Measurements from ENCODE around the gene GABPB1.

Gene GABPB1

DNA sequence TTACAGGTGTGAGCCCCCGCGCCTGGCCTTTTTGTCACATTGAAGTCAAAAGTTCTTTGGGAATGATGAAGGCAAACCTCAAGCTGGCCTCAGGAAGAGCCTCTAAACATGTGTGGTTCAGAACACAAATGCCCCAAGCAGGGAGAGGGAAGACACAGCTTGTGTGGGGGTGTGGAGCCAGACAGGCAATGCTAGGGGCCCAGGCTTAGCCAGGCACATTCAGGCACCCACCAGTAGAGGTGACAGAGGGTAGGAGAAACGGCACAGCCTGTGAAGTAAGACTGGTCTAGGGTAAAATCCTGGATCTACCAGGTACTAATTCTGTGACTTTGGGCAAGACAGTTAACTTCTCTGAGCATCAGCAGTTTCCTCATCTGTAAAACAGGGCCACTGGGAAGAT, 93.0 kb downstream of the GABPB1 start:
- Histone ChIP-seq H3K9ac (ENCODE audit: low read length) (no peak overlapping the region), H3K79me2 (ENCODE audit: low read length) (no peaks in the 10 kb centered on the region), H3K4me2 (ENCODE audit: low read length) (no peak overlapping the region), H3K36me3 (replicated peaks; ENCODE audit: low read depth, low read length) (no peaks in the 10 kb centered on the region), H3K27me3 (ENCODE audit: low read depth, low read length) (peaks cover 10% of the 10 kb centered on the region; the same call in 1 of the 2 replicates), H2AFZ (ENCODE audit: low read depth, low read length) (no peak overlapping the region), H3K4me3 (ENCODE audit: low read length) (no peak overlapping the region), H4K20me1 (ENCODE audit: insufficient read depth, low read length) (no peaks in the 10 kb centered on the region), H3K9me3 (ENCODE audit: insufficient read depth, low read length) (no peaks in the 10 kb centered on the region), H3K4me1 (ENCODE audit: low read length) (0 out of 2 replicates have a peak, but pooled peaks cover 2% of the 10 kb centered on the region), H3K27ac (ENCODE audit: low read length) (no peak overlapping the region)
- TF ChIP-seq EZH2phosphoT487 (IDR thresholded peaks at IDR 0.05; ENCODE audit: low read depth), result no peak
- TF ChIP-seq, protein P1, sequence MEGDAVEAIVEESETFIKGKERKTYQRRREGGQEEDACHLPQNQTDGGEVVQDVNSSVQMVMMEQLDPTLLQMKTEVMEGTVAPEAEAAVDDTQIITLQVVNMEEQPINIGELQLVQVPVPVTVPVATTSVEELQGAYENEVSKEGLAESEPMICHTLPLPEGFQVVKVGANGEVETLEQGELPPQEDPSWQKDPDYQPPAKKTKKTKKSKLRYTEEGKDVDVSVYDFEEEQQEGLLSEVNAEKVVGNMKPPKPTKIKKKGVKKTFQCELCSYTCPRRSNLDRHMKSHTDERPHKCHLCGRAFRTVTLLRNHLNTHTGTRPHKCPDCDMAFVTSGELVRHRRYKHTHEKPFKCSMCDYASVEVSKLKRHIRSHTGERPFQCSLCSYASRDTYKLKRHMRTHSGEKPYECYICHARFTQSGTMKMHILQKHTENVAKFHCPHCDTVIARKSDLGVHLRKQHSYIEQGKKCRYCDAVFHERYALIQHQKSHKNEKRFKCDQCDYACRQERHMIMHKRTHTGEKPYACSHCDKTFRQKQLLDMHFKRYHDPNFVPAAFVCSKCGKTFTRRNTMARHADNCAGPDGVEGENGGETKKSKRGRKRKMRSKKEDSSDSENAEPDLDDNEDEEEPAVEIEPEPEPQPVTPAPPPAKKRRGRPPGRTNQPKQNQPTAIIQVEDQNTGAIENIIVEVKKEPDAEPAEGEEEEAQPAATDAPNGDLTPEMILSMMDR (IDR thresholded peaks at IDR 0.05; ENCODE audit: low read depth, low read length), result no peak

- Histone ChIP-seq H3K27ac (ENCODE audit: low read length) (no peak overlapping the region), H3K9ac (ENCODE audit: low read length) (no peak overlapping the region), H4K20me1 (ENCODE audit: insufficient read depth, low read length) (no peaks in the 10 kb centered on the region), H3K36me3 (replicated peaks; ENCODE audit: low read depth, low read length) (no peaks in the 10 kb centered on the region), H3K4me3 (ENCODE audit: low read length) (no peak overlapping the region), H3K4me1 (ENCODE audit: low read length) (0 out of 2 replicates have a peak, but pooled peaks cover 2% of the 10 kb centered on the region), H3K9me3 (ENCODE audit: insufficient read depth, low read length) (no peaks in the 10 kb centered on the region), H3K27me3 (ENCODE audit: low read depth, low read length) (peaks cover 14% of the 10 kb centered on the region; the same call in 1 of the 2 replicates), H2AFZ (ENCODE audit: low read depth, low read length) (no peak overlapping the region), H3K4me2 (ENCODE audit: low read length) (no peak overlapping the region), H3K79me2 (ENCODE audit: low read length) (no peaks in the 10 kb centered on the region)
- no peak for TF ChIP-seq EZH2phosphoT487 (IDR thresholded peaks at IDR 0.05; ENCODE audit: low read depth)
- TF ChIP-seq, protein P1 (IDR thresholded peaks at IDR 0.05; ENCODE audit: low read depth, low read length), result no peak
These were observed 94.0 kb downstream of the GABPB1 start for GRCh38 chr15:50260969-50261496.

GRCh38 chr15:50259276-50259675, 95.7 kb downstream of the GABPB1 start:
- Histone ChIP-seq H3K36me3 (replicated peaks; ENCODE audit: low read depth, low read length) (no peaks in the 10 kb centered on the region), H3K79me2 (ENCODE audit: low read length) (no peaks in the 10 kb centered on the region), H3K4me1 (ENCODE audit: low read length) (0 out of 2 replicates have a peak, but pooled peaks cover 2% of the 10 kb centered on the region), H3K4me2 (ENCODE audit: low read length) (no peak overlapping the region), H2AFZ (ENCODE audit: low read depth, low read length) (no peak overlapping the region), H3K27ac (ENCODE audit: low read length) (no peak overlapping the region), H3K9me3 (ENCODE audit: insufficient read depth, low read length) (no peaks in the 10 kb centered on the region), H3K4me3 (ENCODE audit: low read length) (no peak overlapping the region), H4K20me1 (ENCODE audit: insufficient read depth, low read length) (no peaks in the 10 kb centered on the region), H3K9ac (ENCODE audit: low read length) (no peak overlapping the region), H3K27me3 (ENCODE audit: low read depth, low read length) (peaks cover 6% of the 10 kb centered on the region; the same call in 1 of the 2 replicates)
- TF ChIP-seq, protein P1 (IDR thresholded peaks at IDR 0.05; ENCODE audit: low read depth, low read length), result no peak
- no peak for TF ChIP-seq EZH2phosphoT487 (IDR thresholded peaks at IDR 0.05; ENCODE audit: low read depth)

DNA sequence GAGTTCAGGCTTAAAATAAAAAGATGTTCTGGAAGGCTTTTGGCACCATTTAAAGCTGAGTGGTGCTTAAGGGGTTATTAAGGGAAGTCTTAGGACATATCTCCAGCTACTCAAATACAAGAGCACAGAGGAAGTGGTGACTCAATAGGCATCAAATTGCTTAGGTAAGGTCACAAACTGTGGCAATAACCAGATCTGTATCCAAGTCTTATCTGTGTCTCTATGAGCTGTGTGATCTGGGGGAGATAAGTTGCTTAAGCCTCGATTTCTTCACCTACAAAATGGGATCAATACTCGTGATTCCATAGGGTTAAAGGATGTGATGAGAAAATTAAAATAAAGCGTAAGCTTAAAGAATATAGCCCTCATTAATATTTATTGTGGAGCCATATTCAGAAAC, 97.1 kb downstream of the GABPB1 start:
- TF ChIP-seq EZH2phosphoT487 (IDR thresholded peaks at IDR 0.05; ENCODE audit: low read depth), result no peak
- TF ChIP-seq, protein P1 (IDR thresholded peaks at IDR 0.05; ENCODE audit: low read depth, low read length), result no peak
- Histone ChIP-seq H3K27ac (ENCODE audit: low read length) (no peak overlapping the region), H3K9ac (ENCODE audit: low read length) (no peak overlapping the region), H3K79me2 (ENCODE audit: low read length) (no peaks in the 10 kb centered on the region), H3K4me3 (ENCODE audit: low read length) (no peak overlapping the region), H3K36me3 (replicated peaks; ENCODE audit: low read depth, low read length) (no peaks in the 10 kb centered on the region), H2AFZ (ENCODE audit: low read depth, low read length) (no peak overlapping the region), H3K4me1 (ENCODE audit: low read length) (0 out of 2 replicates have a peak, but pooled peaks cover 2% of the 10 kb centered on the region), H4K20me1 (ENCODE audit: insufficient read depth, low read length) (no peaks in the 10 kb centered on the region), H3K9me3 (ENCODE audit: insufficient read depth, low read length) (no peaks in the 10 kb centered on the region), H3K27me3 (ENCODE audit: low read depth, low read length) (peaks cover 8% of the 10 kb centered on the region; the same call in 1 of the 2 replicates), H3K4me2 (ENCODE audit: low read length) (no peak overlapping the region)

Data from OCI-LY3 (cell line).